GM23338 (cell line): ENCODE results near the gene AKAP13. TPM values are rescaled to one million over a fixed set of nuclear protein-coding genes. Genes with fewer than 3 reads are reported as not detected.

Experiments used
- ATAC-seq: fragments of 200-7000 bp; cut with Tn5 transposase; 3 replicates; pipeline ENCODE4 v1.9.1; 2020
- DNase-seq: peaks from one replicate; pipeline ENCODE4 v3.0.0-alpha.2; 2015; ENCODE audit warnings: low spot score
- H2AFZ ChIP-seq: fragments of 200-600 bp; sonication (generic); 2 replicates; pipeline ENCODE4 v1.8.0; 2016; ENCODE audit warnings: antibody characterized with exemption, mild to moderate bottlenecking, moderate library complexity
- H3F3A ChIP-seq: fragments of 200-600 bp; sonication (generic); replicated peaks from 2 replicates; pipeline ENCODE4 v1.8.0; 2017; ENCODE audit warnings: antibody characterized with exemption, mixed run types, low read depth
- H3K27ac ChIP-seq: fragments of 200-600 bp; sonication (generic); 2 replicates; pipeline ENCODE4 v1.6.1; 2016; ENCODE audit warnings: low read depth
- H3K27me3 ChIP-seq: fragments of 200-600 bp; sonication (generic); 2 replicates; pipeline ENCODE4 v1.8.0; 2016; ENCODE audit warnings: mild to moderate bottlenecking, mixed run types, moderate library complexity; ENCODE audit not compliant: insufficient read depth
- H3K36me3 ChIP-seq: fragments of 200-600 bp; sonication (generic); 2 replicates; pipeline ENCODE4 v1.8.0; 2016; ENCODE audit warnings: mild to moderate bottlenecking; ENCODE audit not compliant: insufficient read depth
- H3K4me1 ChIP-seq: fragments of 200-600 bp; sonication (generic); 2 replicates; pipeline ENCODE4 v1.8.0; 2016; ENCODE audit warnings: mild to moderate bottlenecking, moderate library complexity; ENCODE audit not compliant: insufficient read depth
- H3K4me2 ChIP-seq: fragments of 200-600 bp; sonication (generic); 2 replicates; pipeline ENCODE4 v1.7.1; 2017; ENCODE audit warnings: mixed run types
- H3K4me3 ChIP-seq: fragments of 200-600 bp; sonication (generic); 2 replicates; pipeline ENCODE4 v1.6.1; 2016; ENCODE audit warnings: mixed run types
- H3K79me2 ChIP-seq: fragments of 200-600 bp; sonication (generic); replicated peaks from 2 replicates; pipeline ENCODE4 v1.8.0; 2017; ENCODE audit warnings: mild to moderate bottlenecking; ENCODE audit not compliant: insufficient read depth
- H3K9me2 ChIP-seq: fragments of 200-600 bp; sonication (generic); 2 replicates; pipeline ENCODE4 v1.8.0; 2017; ENCODE audit not compliant: insufficient read depth
- H4K20me1 ChIP-seq: fragments of 200-600 bp; sonication (generic); replicated peaks from 2 replicates; pipeline ENCODE4 v1.8.0; 2017; ENCODE audit warnings: mild to moderate bottlenecking; ENCODE audit not compliant: insufficient read depth
- H3K27ac Mint-ChIP-seq: 2 replicates; pipeline ENCODE4 v1.8.0; 2020; ENCODE audit warnings: inconsistent platforms, mild to moderate bottlenecking, moderate library complexity, mixed read lengths
- H3K27me3 Mint-ChIP-seq: 3 replicates; pipeline ENCODE4 v1.8.0; 2022; ENCODE audit warnings: low read depth, mild to moderate bottlenecking, moderate library complexity, mixed read lengths, inconsistent platforms; ENCODE audit not compliant: insufficient read depth, poor library complexity
- H3K36me3 Mint-ChIP-seq: 3 replicates; pipeline ENCODE4 v1.8.0; 2021; ENCODE audit warnings: low read depth, mild to moderate bottlenecking, inconsistent platforms, moderate library complexity, mixed read lengths
- H3K4me1 Mint-ChIP-seq: 3 replicates; pipeline ENCODE4 v1.8.0; 2020; ENCODE audit warnings: mild to moderate bottlenecking, inconsistent platforms, mixed read lengths
- H3K4me3 Mint-ChIP-seq: 3 replicates; pipeline ENCODE4 v1.8.0; 2021; ENCODE audit warnings: moderate library complexity, mild to moderate bottlenecking, inconsistent platforms, mixed read lengths
- H3K9me3 Mint-ChIP-seq: 3 replicates; pipeline ENCODE4 v1.8.0; 2020; ENCODE audit warnings: moderate library complexity, mild to moderate bottlenecking, inconsistent platforms, mixed read lengths
- CREB1 ChIP-seq: fragments of 250-450 bp; sonication (Bioruptor Pico); IDR thresholded peaks from 2 replicates; pipeline ENCODE4 v1.5.0; 2020; ENCODE audit warnings: low read depth, mild to moderate bottlenecking, moderate library complexity
- EZH2 ChIP-seq: fragments of 200-600 bp; sonication (generic); IDR thresholded peaks from one replicate; pipeline ENCODE4 v1.8.0; 2017; ENCODE audit warnings: antibody characterized with exemption, mild to moderate bottlenecking, low read depth; ENCODE audit not compliant: unreplicated experiment
- EZH2phosphoT487 ChIP-seq: fragments of 200-600 bp; sonication (generic); IDR thresholded peaks from one replicate; pipeline ENCODE4 v1.8.1; 2018; ENCODE audit warnings: antibody characterized with exemption; ENCODE audit not compliant: unreplicated experiment
- JUNB ChIP-seq: IDR thresholded peaks from one replicate; pipeline ENCODE4 v1.6.1; 2016; ENCODE audit warnings: antibody characterized with exemption; ENCODE audit not compliant: unreplicated experiment
- NANOG ChIP-seq: IDR thresholded peaks from 2 replicates; pipeline ENCODE4 v1.6.1; 2016; ENCODE audit warnings: antibody characterized with exemption, borderline replicate concordance
- POLR2AphosphoS5 ChIP-seq: IDR thresholded peaks from 2 replicates; pipeline ENCODE4 v1.6.1; 2016; ENCODE audit warnings: antibody characterized with exemption, low read depth
- STAT1 ChIP-seq: IDR thresholded peaks from one replicate; pipeline ENCODE4 v1.6.1; 2016; ENCODE audit warnings: antibody characterized with exemption; ENCODE audit not compliant: unreplicated experiment
- ZNF331 ChIP-seq: fragments of 250-450 bp; sonication (Bioruptor Pico); IDR thresholded peaks from 2 replicates; pipeline ENCODE4 v1.5.0; 2020; ENCODE audit warnings: low read depth, mild to moderate bottlenecking, moderate library complexity
- polyA plus RNA-seq: library from polyadenylated mRNA; unstranded; fragments of >200 nt; fragmentation: Nextera tagmentation; extraction: Ambion mirVana; gene quantifications from 2 replicates; pipeline ENCODE4 v1.2.1, GENCODE V29; 2016
- total RNA-seq: library from RNA; depleted of rRNA; stranded (reverse); fragments of >200 nt; shearing (Covaris generic); gene quantifications from 2 replicates; pipeline ENCODE4 v1.2.3, GENCODE V29; 2014
- TF ChIP-seq, protein P1 (sequence below), 2 experiments: fragments of 200-600 bp in 1 of 2; sonication (generic) in 1 of 2; conservative IDR thresholded peaks; 2 replicates each; pipeline versions ENCODE4 v1.5.1 to v1.6.1; 2016 to 2017; ENCODE audit warnings: antibody characterized with exemption in 2 of 2, low read depth in 2 of 2, mild to moderate bottlenecking in 2 of 2, moderate library complexity in 1 of 2
- TF ChIP-seq, protein P2 (sequence below): IDR thresholded peaks from 2 replicates; pipeline ENCODE4 v1.6.1; 2016; ENCODE audit warnings: antibody characterized with exemption
- TF ChIP-seq, protein P3 (sequence below): fragments of 250-450 bp; sonication (Bioruptor Pico); IDR thresholded peaks from 2 replicates; pipeline ENCODE4 v1.5.0; 2020; ENCODE audit warnings: mild to moderate bottlenecking, moderate library complexity

The AKAP13 gene
- total and polyA plus RNA-seq, 2 experiments from 2014 or later: 46.2 to 60.7 TPM

DNA sequence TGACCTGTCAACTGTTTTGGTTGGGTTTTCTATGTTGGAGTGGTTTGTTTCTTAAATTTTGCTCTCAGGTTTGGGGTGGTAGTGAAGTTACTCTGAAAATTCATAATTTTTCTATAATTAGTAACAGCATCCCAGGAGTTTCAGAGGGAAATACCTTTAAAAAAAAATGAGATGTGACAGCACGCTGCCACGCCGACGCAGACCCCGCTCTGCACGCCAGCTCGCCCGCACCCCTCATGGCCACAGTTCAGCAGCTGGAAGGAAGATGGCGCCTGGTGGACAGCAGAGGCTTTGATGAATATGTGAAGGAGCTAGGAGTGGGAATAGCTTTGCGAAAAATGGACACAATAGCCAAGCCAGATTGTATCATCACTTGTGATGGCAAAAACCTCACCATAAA, 34.6 kb downstream of the AKAP13 start:
- Histone ChIP-seq H3K4me2 (no peak overlapping the region), H3K4me3 (no peak overlapping the region), H3K27ac (no peak overlapping the region), H2AFZ (no peak overlapping the region), H3F3A (no peaks in the 10 kb centered on the region), H3K36me3 (no peaks in the 10 kb centered on the region), H4K20me1 (peaks cover 16% of the 10 kb centered on the region), H3K9me2 (no peaks in the 10 kb centered on the region), H3K4me1 (peaks cover 7% of the 10 kb centered on the region), H3K27me3 (no peaks in the 10 kb centered on the region), H3K79me2 (peaks cover 97% of the 10 kb centered on the region)
- DNase-seq (no peak), ATAC-seq (no peak)
- no peaks in the 10 kb centered on the region for H3K9me3 Mint-ChIP-seq
- no peaks in the 10 kb centered on the region for H3K27me3 Mint-ChIP-seq
- H3K36me3 Mint-ChIP-seq: no peaks in the 10 kb centered on the region
- peaks cover 27% of the 10 kb centered on the region for H3K4me1 Mint-ChIP-seq
- H3K4me3 Mint-ChIP-seq: no peak overlapping the region
- TF ChIP-seq, protein P1, sequence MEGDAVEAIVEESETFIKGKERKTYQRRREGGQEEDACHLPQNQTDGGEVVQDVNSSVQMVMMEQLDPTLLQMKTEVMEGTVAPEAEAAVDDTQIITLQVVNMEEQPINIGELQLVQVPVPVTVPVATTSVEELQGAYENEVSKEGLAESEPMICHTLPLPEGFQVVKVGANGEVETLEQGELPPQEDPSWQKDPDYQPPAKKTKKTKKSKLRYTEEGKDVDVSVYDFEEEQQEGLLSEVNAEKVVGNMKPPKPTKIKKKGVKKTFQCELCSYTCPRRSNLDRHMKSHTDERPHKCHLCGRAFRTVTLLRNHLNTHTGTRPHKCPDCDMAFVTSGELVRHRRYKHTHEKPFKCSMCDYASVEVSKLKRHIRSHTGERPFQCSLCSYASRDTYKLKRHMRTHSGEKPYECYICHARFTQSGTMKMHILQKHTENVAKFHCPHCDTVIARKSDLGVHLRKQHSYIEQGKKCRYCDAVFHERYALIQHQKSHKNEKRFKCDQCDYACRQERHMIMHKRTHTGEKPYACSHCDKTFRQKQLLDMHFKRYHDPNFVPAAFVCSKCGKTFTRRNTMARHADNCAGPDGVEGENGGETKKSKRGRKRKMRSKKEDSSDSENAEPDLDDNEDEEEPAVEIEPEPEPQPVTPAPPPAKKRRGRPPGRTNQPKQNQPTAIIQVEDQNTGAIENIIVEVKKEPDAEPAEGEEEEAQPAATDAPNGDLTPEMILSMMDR (conservative IDR thresholded peaks at IDR 0.05; ENCODE audit: low read depth in 2 of 2): peak in 1 of 2 experiments; percentile 25; a peak in 1 of 4 replicates
- TF ChIP-seq STAT1 (no peak), EZH2 (no peak), ZNF331 (no peak)
- H3K27ac Mint-ChIP-seq: no peak overlapping the region

DNA sequence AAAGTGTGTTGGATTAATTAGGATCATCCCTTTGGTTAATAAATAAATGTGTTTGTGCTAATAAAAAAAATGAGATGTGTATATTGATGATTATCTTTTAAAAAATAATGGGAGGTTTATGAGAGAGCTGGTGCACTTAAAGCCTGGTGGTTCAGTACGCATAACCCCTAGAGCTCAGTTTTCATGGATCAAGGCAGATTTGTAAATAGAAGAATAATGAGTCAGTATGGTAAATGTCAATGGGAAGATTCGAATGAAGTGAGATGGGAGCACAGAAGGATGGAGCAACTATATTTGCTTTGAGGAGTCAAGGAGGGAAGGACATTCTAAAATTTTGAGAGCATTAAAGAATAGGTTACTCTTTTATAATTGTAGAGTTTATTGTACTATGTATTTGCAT, 35.4 kb downstream of the AKAP13 start:
- Mint-ChIP-seq H3K4me3 (no peak overlapping the region), H3K27me3 (no peaks in the 10 kb centered on the region), H3K27ac (no peak overlapping the region), H3K9me3 (no peaks in the 10 kb centered on the region), H3K4me1 (peaks cover 27% of the 10 kb centered on the region), H3K36me3 (no peaks in the 10 kb centered on the region)
- H3K79me2 ChIP-seq: peaks cover 97% of the 10 kb centered on the region
- H3K4me1 ChIP-seq: peaks cover 7% of the 10 kb centered on the region
- H3K36me3 ChIP-seq: no peaks in the 10 kb centered on the region
- no peak overlapping the region for H3K4me2 ChIP-seq
- ATAC-seq (no peak), DNase-seq (no peak)
- H3K9me2 ChIP-seq: no peaks in the 10 kb centered on the region
- H3K27ac ChIP-seq: no peak overlapping the region
- H3K27me3 ChIP-seq: no peaks in the 10 kb centered on the region
- H4K20me1 ChIP-seq: peaks cover 23% of the 10 kb centered on the region
- no peak overlapping the region for H2AFZ ChIP-seq
- H3F3A ChIP-seq: no peaks in the 10 kb centered on the region
- no peak overlapping the region for H3K4me3 ChIP-seq
- no peak for TF ChIP-seq JUNB
- no peak for TF ChIP-seq ZNF331
- TF ChIP-seq, protein P2, sequence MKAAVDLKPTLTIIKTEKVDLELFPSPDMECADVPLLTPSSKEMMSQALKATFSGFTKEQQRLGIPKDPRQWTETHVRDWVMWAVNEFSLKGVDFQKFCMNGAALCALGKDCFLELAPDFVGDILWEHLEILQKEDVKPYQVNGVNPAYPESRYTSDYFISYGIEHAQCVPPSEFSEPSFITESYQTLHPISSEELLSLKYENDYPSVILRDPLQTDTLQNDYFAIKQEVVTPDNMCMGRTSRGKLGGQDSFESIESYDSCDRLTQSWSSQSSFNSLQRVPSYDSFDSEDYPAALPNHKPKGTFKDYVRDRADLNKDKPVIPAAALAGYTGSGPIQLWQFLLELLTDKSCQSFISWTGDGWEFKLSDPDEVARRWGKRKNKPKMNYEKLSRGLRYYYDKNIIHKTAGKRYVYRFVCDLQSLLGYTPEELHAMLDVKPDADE: no peak
- no peak for TF ChIP-seq CREB1
- no peak for TF ChIP-seq EZH2
- TF ChIP-seq, protein P1 (conservative IDR thresholded peaks at IDR 0.05; ENCODE audit: low read depth in 2 of 2): no peak
- TF ChIP-seq EZH2phosphoT487: no peak
- TF ChIP-seq NANOG: no peak
- TF ChIP-seq, protein P3, sequence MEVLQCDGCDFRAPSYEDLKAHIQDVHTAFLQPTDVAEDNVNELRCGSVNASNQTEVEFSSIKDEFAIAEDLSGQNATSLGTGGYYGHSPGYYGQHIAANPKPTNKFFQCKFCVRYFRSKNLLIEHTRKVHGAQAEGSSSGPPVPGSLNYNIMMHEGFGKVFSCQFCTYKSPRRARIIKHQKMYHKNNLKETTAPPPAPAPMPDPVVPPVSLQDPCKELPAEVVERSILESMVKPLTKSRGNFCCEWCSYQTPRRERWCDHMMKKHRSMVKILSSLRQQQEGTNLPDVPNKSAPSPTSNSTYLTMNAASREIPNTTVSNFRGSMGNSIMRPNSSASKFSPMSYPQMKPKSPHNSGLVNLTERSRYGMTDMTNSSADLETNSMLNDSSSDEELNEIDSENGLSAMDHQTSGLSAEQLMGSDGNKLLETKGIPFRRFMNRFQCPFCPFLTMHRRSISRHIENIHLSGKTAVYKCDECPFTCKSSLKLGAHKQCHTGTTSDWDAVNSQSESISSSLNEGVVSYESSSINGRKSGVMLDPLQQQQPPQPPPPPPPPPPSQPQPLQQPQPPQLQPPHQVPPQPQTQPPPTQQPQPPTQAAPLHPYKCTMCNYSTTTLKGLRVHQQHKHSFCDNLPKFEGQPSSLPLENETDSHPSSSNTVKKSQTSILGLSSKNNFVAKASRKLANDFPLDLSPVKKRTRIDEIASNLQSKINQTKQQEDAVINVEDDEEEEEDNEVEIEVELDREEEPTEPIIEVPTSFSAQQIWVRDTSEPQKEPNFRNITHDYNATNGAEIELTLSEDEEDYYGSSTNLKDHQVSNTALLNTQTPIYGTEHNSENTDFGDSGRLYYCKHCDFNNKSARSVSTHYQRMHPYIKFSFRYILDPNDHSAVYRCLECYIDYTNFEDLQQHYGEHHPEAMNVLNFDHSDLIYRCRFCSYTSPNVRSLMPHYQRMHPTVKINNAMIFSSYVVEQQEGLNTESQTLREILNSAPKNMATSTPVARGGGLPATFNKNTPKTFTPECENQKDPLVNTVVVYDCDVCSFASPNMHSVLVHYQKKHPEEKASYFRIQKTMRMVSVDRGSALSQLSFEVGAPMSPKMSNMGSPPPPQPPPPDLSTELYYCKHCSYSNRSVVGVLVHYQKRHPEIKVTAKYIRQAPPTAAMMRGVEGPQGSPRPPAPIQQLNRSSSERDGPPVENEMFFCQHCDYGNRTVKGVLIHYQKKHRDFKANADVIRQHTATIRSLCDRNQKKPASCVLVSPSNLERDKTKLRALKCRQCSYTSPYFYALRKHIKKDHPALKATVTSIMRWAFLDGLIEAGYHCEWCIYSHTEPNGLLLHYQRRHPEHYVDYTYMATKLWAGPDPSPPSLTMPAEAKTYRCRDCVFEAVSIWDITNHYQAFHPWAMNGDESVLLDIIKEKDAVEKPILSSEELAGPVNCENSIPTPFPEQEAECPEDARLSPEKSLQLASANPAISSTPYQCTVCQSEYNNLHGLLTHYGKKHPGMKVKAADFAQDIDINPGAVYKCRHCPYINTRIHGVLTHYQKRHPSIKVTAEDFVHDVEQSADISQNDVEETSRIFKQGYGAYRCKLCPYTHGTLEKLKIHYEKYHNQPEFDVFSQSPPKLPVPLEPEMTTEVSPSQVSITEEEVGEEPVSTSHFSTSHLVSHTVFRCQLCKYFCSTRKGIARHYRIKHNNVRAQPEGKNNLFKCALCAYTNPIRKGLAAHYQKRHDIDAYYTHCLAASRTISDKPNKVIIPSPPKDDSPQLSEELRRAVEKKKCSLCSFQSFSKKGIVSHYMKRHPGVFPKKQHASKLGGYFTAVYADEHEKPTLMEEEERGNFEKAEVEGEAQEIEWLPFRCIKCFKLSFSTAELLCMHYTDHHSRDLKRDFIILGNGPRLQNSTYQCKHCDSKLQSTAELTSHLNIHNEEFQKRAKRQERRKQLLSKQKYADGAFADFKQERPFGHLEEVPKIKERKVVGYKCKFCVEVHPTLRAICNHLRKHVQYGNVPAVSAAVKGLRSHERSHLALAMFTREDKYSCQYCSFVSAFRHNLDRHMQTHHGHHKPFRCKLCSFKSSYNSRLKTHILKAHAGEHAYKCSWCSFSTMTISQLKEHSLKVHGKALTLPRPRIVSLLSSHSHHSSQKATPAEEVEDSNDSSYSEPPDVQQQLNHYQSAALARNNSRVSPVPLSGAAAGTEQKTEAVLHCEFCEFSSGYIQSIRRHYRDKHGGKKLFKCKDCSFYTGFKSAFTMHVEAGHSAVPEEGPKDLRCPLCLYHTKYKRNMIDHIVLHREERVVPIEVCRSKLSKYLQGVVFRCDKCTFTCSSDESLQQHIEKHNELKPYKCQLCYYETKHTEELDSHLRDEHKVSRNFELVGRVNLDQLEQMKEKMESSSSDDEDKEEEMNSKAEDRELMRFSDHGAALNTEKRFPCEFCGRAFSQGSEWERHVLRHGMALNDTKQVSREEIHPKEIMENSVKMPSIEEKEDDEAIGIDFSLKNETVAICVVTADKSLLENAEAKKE: no peak
- no peak for TF ChIP-seq STAT1
- TF ChIP-seq POLR2AphosphoS5: no peak
